Hematopoietic multipotent progenitor cell treated with erythropoietin and hydrocortisone succinate and interleukin-3 and kit ligand, for 8 days (in vitro differentiated cells): ENCODE data around the gene COA8.
A peak's percentile ranks its signal among the peaks of the same experiment; 100 is the strongest.

ENCODE experiments used
- DNase-seq: peaks from one replicate; pipeline ENCODE4 v3.0.0-alpha.2; 2015

Gene COA8

GRCh38 chr14:103627073-103628025 lies 64.6 kb downstream of the COA8 start:
- no peak for DNase-seq

DNA sequence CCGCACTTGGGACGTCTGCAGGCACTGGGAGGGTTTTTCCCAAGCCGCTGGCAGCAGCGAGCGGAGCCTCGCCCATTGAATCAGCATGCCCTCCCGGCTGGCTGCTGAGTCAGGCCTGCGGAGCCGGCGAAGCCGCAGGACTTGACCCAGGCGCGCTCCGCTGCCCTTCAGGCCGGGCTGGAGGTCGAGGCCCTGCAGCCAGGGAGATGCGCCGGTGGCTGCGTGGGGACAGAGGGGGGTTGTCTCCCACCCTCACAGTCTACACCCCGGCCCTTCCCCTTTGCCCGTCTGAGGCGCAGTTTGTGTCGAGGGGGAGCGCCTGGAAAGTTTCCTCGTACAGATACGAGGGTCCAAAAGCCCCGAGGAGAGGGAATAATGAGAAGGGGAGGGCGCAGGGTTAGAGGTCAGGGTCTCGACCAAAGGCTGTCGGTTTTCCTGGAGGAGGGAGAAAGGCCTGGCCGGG lies 65.5 kb downstream of the COA8 start:
- peak; percentile 65 for DNase-seq

DNA sequence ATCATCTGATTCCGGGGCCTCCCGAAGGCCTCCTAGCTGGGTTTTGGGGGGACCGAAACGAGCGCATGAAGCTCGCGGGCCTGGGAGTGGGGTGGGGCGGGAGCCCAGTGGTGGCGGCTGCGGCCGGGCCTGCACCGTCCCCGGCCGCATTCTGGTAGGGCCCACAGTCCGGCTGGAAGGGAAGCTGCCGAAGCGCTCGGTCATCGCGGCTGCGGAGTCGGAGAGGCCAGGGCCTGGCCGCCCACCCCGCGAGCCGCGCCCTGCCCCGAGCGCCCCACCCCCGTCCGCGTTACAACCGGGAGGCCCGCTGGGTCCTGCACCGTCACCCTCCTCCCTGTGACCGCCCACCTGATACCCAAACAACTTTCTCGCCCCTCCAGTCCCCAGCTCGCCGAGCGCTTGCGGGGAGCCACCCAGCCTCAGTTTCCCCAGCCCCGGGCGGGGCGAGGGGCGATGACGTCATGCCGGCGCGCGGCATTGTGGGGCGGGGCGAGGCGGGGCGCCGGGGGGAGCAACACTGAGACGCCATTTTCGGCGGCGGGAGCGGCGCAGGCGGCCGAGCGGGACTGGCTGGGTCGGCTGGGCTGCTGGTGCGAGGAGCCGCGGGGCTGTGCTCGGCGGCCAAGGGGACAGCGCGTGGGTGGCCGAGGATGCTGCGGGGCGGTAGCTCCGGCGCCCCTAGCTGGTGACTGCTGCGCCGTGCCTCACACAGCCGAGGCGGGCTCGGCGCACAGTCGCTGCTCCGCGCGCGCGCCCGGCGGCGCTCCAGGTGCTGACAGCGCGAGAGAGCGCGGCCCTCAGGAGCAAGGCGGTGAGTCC lies 66.1 kb downstream of the COA8 start, which contains the start of gene KLC1:
TSS of gene KLC1 (plus strand) at position 528 of the 819 bp plus-strand sequence. CDS start 25,354 bp downstream, outside the sequence.
- DNase-seq: peak; percentile 66

DNA sequence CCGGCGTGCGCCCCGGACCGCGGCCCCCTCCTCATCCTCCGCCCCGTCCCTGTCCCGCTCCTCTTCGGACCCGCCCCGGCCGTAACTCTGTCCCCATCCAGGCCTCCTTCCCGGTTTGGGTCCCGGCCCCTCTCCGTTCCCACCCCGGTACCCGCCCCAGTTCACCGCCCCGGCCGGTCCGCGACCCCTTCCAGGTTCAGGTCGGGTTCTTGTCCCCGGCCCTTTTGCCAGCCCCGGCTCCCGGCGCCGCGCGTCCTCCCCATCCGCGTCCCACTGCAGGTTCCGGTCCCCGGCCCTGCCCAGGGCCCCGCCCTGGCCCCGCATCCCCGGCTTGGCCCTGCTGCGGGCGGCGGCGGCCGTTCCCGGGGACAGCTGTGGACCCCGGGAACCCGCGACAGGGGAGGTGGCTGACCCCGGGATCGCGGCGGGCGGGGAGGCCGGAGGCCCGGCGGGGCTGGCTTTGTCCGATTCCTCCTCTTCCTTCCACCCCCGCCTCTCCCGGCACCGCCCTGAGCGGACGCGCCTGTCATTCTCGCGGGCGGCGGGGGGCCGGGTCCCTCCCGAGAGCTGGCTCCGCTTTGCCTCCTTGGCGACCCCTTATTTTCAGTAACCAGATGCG lies 66.9 kb downstream of the COA8 start:
- DNase-seq: no peak

- DNase-seq: peak; percentile 13
Observed at GRCh38 chr14:103630364-103631108, 67.8 kb downstream of the COA8 start.

DNA sequence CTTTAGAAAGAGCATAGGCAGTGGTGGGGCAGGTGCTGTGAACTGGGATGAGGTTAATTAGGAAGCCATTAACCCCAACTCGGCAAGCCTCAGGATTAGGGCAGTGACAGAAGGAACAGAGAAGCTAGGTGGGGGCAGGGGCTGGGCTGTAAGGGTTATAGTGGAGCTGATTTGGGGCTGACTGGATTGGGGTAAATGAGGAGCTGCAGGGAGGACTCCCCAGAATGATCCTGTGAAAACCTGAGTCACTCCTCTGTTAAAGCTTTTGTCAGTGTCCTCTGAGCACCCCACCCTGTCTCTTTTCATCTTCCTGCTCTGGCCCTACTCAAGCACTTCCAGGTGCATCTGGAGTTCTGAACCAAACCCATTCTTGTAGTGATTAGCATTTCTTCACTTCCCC lies 70.6 kb downstream of the COA8 start:
- DNase-seq: no peak

- DNase-seq: no peak
Observed at GRCh38 chr14:103634156-103634555, 71.4 kb downstream of the COA8 start.

- no peak for DNase-seq
Observed at GRCh38 chr14:103638594-103638993, 75.8 kb downstream of the COA8 start.
